Measurements from ENCODE around the gene GTF2F1. TPM values are rescaled to one million over a fixed set of nuclear protein-coding genes. Genes with fewer than 3 reads are reported as not detected.
"Not testable (repeated sequence)": the region's sequence is repeated elsewhere in the genome, so short reads cannot be mapped to it uniquely, and the experiment has no call there.

GTF2F1 gene
- total RNA-seq, 1 experiment from 2014 or later, result 37.4 TPM

- in situ Hi-C loops (cut with HindIII; ENCODE audit: low pct_unique_long_range_greater_than_20kb, low sequenced_read_pairs), result no loop called here
- peak; percentile 65 for DNase-seq (ENCODE audit: low read depth)
Observed at GRCh38 chr19:6373096-6373812, 19.7 kb downstream of the GTF2F1 start.

GRCh38 chr19:6372594-6373095 lies 20.3 kb downstream of the GTF2F1 start, which contains the start of gene ALKBH7:
ALKBH7 (plus strand) TSS chr19:6372794; CDS start chr19:6372821, 27 bp downstream.
- in situ Hi-C loops (cut with HindIII; ENCODE audit: low pct_unique_long_range_greater_than_20kb, low sequenced_read_pairs), result no loop called here
- peak; percentile 94 for DNase-seq (ENCODE audit: low read depth)

GRCh38 chr19:6364353-6364752 lies 28.6 kb downstream of the GTF2F1 start:
- in situ Hi-C loops (cut with HindIII; ENCODE audit: low pct_unique_long_range_greater_than_20kb, low sequenced_read_pairs), result no loop called here

GRCh38 chr19:6362351-6362801 lies 30.6 kb downstream of the GTF2F1 start:
- no peak for DNase-seq (ENCODE audit: low read depth)

More at GRCh38 chr19:6364353-6364752, 28.6 kb downstream of the GTF2F1 start:
- no peak for DNase-seq (ENCODE audit: low read depth)

GRCh38 chr19:6362027-6362350 lies 31.0 kb downstream of the GTF2F1 start:
- in situ Hi-C loops (cut with HindIII; ENCODE audit: low pct_unique_long_range_greater_than_20kb, low sequenced_read_pairs), result no loop called here
- DNase-seq (ENCODE audit: low read depth), result no peak

More at GRCh38 chr19:6362351-6362801, 30.6 kb downstream of the GTF2F1 start:
- in situ Hi-C loops (cut with HindIII; ENCODE audit: low pct_unique_long_range_greater_than_20kb, low sequenced_read_pairs), result no loop called here

- DNase-seq (ENCODE audit: low read depth); in situ Hi-C loops (cut with HindIII; ENCODE audit: low pct_unique_long_range_greater_than_20kb, low sequenced_read_pairs): not testable (repeated sequence)
Observed at GRCh38 chr19:6360857-6361216, 32.1 kb downstream of the GTF2F1 start.

- in situ Hi-C loops (cut with HindIII; ENCODE audit: low pct_unique_long_range_greater_than_20kb, low sequenced_read_pairs); DNase-seq (ENCODE audit: low read depth): not testable (repeated sequence)
Observed at GRCh38 chr19:6360445-6360844, 32.5 kb downstream of the GTF2F1 start.

- in situ Hi-C loops (cut with HindIII; ENCODE audit: low pct_unique_long_range_greater_than_20kb, low sequenced_read_pairs), result no loop called here
- no peak for DNase-seq (ENCODE audit: low read depth)
Observed at GRCh38 chr19:6359568-6360341, 33.2 kb downstream of the GTF2F1 start.

GRCh38 chr19:6358003-6358402 lies 35.0 kb downstream of the GTF2F1 start:
- DNase-seq (ENCODE audit: low read depth), result no peak
- in situ Hi-C loops (cut with HindIII; ENCODE audit: low pct_unique_long_range_greater_than_20kb, low sequenced_read_pairs), result no loop called here

GRCh38 chr19:6357174-6357573 lies 35.8 kb downstream of the GTF2F1 start:
- no peak for DNase-seq (ENCODE audit: low read depth)
- in situ Hi-C loops (cut with HindIII; ENCODE audit: low pct_unique_long_range_greater_than_20kb, low sequenced_read_pairs), result no loop called here

- not testable (repeated sequence) for DNase-seq (ENCODE audit: low read depth)
Observed at GRCh38 chr19:6355321-6356040, 37.5 kb downstream of the GTF2F1 start.

GRCh38 chr19:6354098-6354674 lies 38.8 kb downstream of the GTF2F1 start:
- no peak for DNase-seq (ENCODE audit: low read depth)
- in situ Hi-C loops (cut with HindIII; ENCODE audit: low pct_unique_long_range_greater_than_20kb, low sequenced_read_pairs), result no loop called here

More at GRCh38 chr19:6355321-6356040, 37.5 kb downstream of the GTF2F1 start:
- in situ Hi-C loops (cut with HindIII; ENCODE audit: low pct_unique_long_range_greater_than_20kb, low sequenced_read_pairs), result not testable (repeated sequence)

GRCh38 chr19:6352381-6353165 lies 40.4 kb downstream of the GTF2F1 start:
- in situ Hi-C loops (cut with HindIII; ENCODE audit: low pct_unique_long_range_greater_than_20kb, low sequenced_read_pairs), result no loop called here

GRCh38 chr19:6350688-6351087 lies 42.3 kb downstream of the GTF2F1 start:
- in situ Hi-C loops (cut with HindIII; ENCODE audit: low pct_unique_long_range_greater_than_20kb, low sequenced_read_pairs), result no loop called here
- DNase-seq (ENCODE audit: low read depth), result no peak

More at GRCh38 chr19:6352381-6353165, 40.4 kb downstream of the GTF2F1 start:
- DNase-seq (ENCODE audit: low read depth), result no peak

GRCh38 chr19:6349271-6349670 lies 43.7 kb downstream of the GTF2F1 start:
- in situ Hi-C loops (cut with HindIII; ENCODE audit: low pct_unique_long_range_greater_than_20kb, low sequenced_read_pairs); DNase-seq (ENCODE audit: low read depth): not testable (repeated sequence)

GRCh38 chr19:6343462-6343861 lies 49.5 kb downstream of the GTF2F1 start:
- in situ Hi-C loops (cut with HindIII; ENCODE audit: low pct_unique_long_range_greater_than_20kb, low sequenced_read_pairs), result no loop called here
- no peak for DNase-seq (ENCODE audit: low read depth)

GRCh38 chr19:6340493-6341201 lies 52.3 kb downstream of the GTF2F1 start:
- in situ Hi-C loops (cut with HindIII; ENCODE audit: low pct_unique_long_range_greater_than_20kb, low sequenced_read_pairs), result no loop called here
- no peak for DNase-seq (ENCODE audit: low read depth)
